NT2/D1 (cell line): ENCODE results near the gene KIAA1217.

Experiments
- DNase-seq: peaks from one replicate; pipeline ENCODE4 v3.0.0-alpha.2; 2011; ENCODE audit warnings: low read depth, low spot score
- H3K27me3 ChIP-seq: 2 replicates; pipeline ENCODE4 v1.6.0; 2011; ENCODE audit warnings: mild to moderate bottlenecking; ENCODE audit not compliant: insufficient read length, insufficient read depth
- H3K36me3 ChIP-seq: 2 replicates; pipeline ENCODE4 v1.6.1; 2011; ENCODE audit warnings: mild to moderate bottlenecking, low read length, mixed read lengths; ENCODE audit not compliant: insufficient read depth, insufficient read length
- H3K4me1 ChIP-seq: 2 replicates; pipeline ENCODE4 v1.5.1; 2011; ENCODE audit not compliant: insufficient read depth, insufficient read length
- H3K4me3 ChIP-seq: 2 replicates; pipeline ENCODE4 v1.5.1; 2011; ENCODE audit warnings: low read depth; ENCODE audit not compliant: insufficient read length
- H3K9ac ChIP-seq: 2 replicates; pipeline ENCODE4 v1.6.0; 2011; ENCODE audit warnings: low read depth; ENCODE audit not compliant: insufficient read length
- H3K9me3 ChIP-seq: 2 replicates; pipeline ENCODE4 v1.5.1; 2011; ENCODE audit warnings: mild to moderate bottlenecking, low read length; ENCODE audit not compliant: insufficient read depth
- SUZ12 ChIP-seq: IDR thresholded peaks from 2 replicates; pipeline ENCODE4 v1.6.1; 2011; ENCODE audit not compliant: insufficient read length, insufficient read depth; ENCODE audit errors: extremely low read depth
- YY1 ChIP-seq: IDR thresholded peaks from 2 replicates; pipeline ENCODE4 v1.6.1; 2011; ENCODE audit not compliant: insufficient read length, insufficient read depth
- ZNF274 ChIP-seq: IDR thresholded peaks from 2 replicates; pipeline ENCODE4 v1.6.1; 2011; ENCODE audit warnings: mild to moderate bottlenecking, low read depth, low read length

The KIAA1217 gene

GRCh38 chr10:24531439-24531838 lies 322.5 kb downstream of the KIAA1217 start:
- Histone ChIP-seq H3K27me3 (no peaks in the 10 kb centered on the region), H3K4me1 (no peaks in the 10 kb centered on the region), H3K9ac (no peak overlapping the region), H3K36me3 (peaks cover 75% of the 10 kb centered on the region), H3K4me3 (no peak overlapping the region), H3K9me3 (no peaks in the 10 kb centered on the region)
- no peak for DNase-seq
- no peak for TF ChIP-seq SUZ12
- no peak for TF ChIP-seq ZNF274
- TF ChIP-seq YY1, result no peak

- Histone ChIP-seq H3K36me3 (peaks cover 72% of the 10 kb centered on the region), H3K4me1 (no peaks in the 10 kb centered on the region), H3K9ac (no peak overlapping the region), H3K9me3 (no peaks in the 10 kb centered on the region), H3K4me3 (no peak overlapping the region), H3K27me3 (no peaks in the 10 kb centered on the region)
- DNase-seq, result no peak
- TF ChIP-seq SUZ12 (no peak), ZNF274 (no peak), YY1 (no peak)
Measured at GRCh38 chr10:24533981-24534380, 325.0 kb downstream of the KIAA1217 start.

- H3K4me1 ChIP-seq, result no peaks in the 10 kb centered on the region
- no peaks in the 10 kb centered on the region for H3K9me3 ChIP-seq
- no peaks in the 10 kb centered on the region for H3K27me3 ChIP-seq
- H3K36me3 ChIP-seq, result peaks cover 73% of the 10 kb centered on the region
- no peak for TF ChIP-seq SUZ12
- TF ChIP-seq YY1, result no peak
- TF ChIP-seq ZNF274, result no peak
- H3K9ac ChIP-seq, result no peak overlapping the region
- no peak for DNase-seq
- H3K4me3 ChIP-seq, result no peak overlapping the region
Measured at GRCh38 chr10:24536636-24537035, 327.7 kb downstream of the KIAA1217 start.

GRCh38 chr10:24541239-24541753 lies 332.4 kb downstream of the KIAA1217 start:
- peaks cover 76% of the 10 kb centered on the region for H3K36me3 ChIP-seq
- no peaks in the 10 kb centered on the region for H3K9me3 ChIP-seq
- H3K4me3 ChIP-seq, result no peak overlapping the region
- H3K4me1 ChIP-seq, result no peaks in the 10 kb centered on the region
- DNase-seq, result no peak
- TF ChIP-seq SUZ12, result no peak
- no peak for TF ChIP-seq ZNF274
- no peak for TF ChIP-seq YY1
- no peaks in the 10 kb centered on the region for H3K27me3 ChIP-seq
- no peak overlapping the region for H3K9ac ChIP-seq

- H3K36me3 ChIP-seq, result peaks cover 69% of the 10 kb centered on the region
- TF ChIP-seq SUZ12, result no peak
- TF ChIP-seq ZNF274, result no peak
- no peak for TF ChIP-seq YY1
Measured at GRCh38 chr10:24542314-24543270, 333.7 kb downstream of the KIAA1217 start.

GRCh38 chr10:24544776-24545175 lies 335.8 kb downstream of the KIAA1217 start:
- H3K9ac ChIP-seq, result no peak overlapping the region
- peaks cover 56% of the 10 kb centered on the region for H3K36me3 ChIP-seq
- no peak for DNase-seq
- H3K4me3 ChIP-seq, result no peak overlapping the region
- no peak for TF ChIP-seq YY1
- TF ChIP-seq ZNF274, result no peak
- TF ChIP-seq SUZ12, result no peak
- H3K9me3 ChIP-seq, result no peaks in the 10 kb centered on the region
- no peaks in the 10 kb centered on the region for H3K27me3 ChIP-seq
- H3K4me1 ChIP-seq, result no peaks in the 10 kb centered on the region

More at GRCh38 chr10:24542314-24543270, 333.7 kb downstream of the KIAA1217 start:
- Histone ChIP-seq H3K9me3 (no peaks in the 10 kb centered on the region), H3K9ac (no peak overlapping the region), H3K4me3 (no peak overlapping the region), H3K4me1 (no peaks in the 10 kb centered on the region), H3K27me3 (no peaks in the 10 kb centered on the region)
- DNase-seq, result no peak

GRCh38 chr10:24545585-24545984 lies 336.6 kb downstream of the KIAA1217 start:
- H3K4me1 ChIP-seq, result no peaks in the 10 kb centered on the region
- no peak overlapping the region for H3K4me3 ChIP-seq
- no peaks in the 10 kb centered on the region for H3K27me3 ChIP-seq
- no peak for DNase-seq
- H3K36me3 ChIP-seq, result peaks cover 51% of the 10 kb centered on the region
- no peak overlapping the region for H3K9ac ChIP-seq
- no peak for TF ChIP-seq ZNF274
- H3K9me3 ChIP-seq, result no peaks in the 10 kb centered on the region
